H9 (cell line): ENCODE results near the gene MED13L. TPM values are rescaled to one million over a fixed set of nuclear protein-coding genes. Genes with fewer than 3 reads are reported as not detected.

ENCODE experiments used
- DNase-seq: peaks from one replicate; pipeline ENCODE4 v3.0.0-alpha.2; 2017
- H2AFZ ChIP-seq: one replicate; pipeline ENCODE4 v1.6.1; 2013; ENCODE audit warnings: mild to moderate bottlenecking, low read length, control low read depth, moderate library complexity
- H2AK5ac ChIP-seq: 2 replicates; pipeline ENCODE4 v1.6.1; 2013; ENCODE audit warnings: low read length, control low read depth, mixed read lengths; ENCODE audit not compliant: insufficient read length
- H2BK120ac ChIP-seq: one replicate; pipeline ENCODE4 v1.6.1; 2013; ENCODE audit warnings: low read depth, mild to moderate bottlenecking, low read length, control low read depth, inconsistent platforms; ENCODE audit not compliant: poor library complexity, severe bottlenecking
- H2BK12ac ChIP-seq: 2 replicates; pipeline ENCODE4 v1.6.1; 2013; ENCODE audit warnings: low read length, control low read depth, mixed read lengths, low read depth; ENCODE audit not compliant: insufficient read length
- H2BK15ac ChIP-seq: 2 replicates; pipeline ENCODE4 v1.6.1; 2013; ENCODE audit warnings: low read depth, low read length, control low read depth
- H2BK20ac ChIP-seq: one replicate; pipeline ENCODE4 v1.6.1; 2013; ENCODE audit warnings: low read depth, mild to moderate bottlenecking, low read length, control low read depth, inconsistent platforms; ENCODE audit not compliant: poor library complexity, severe bottlenecking
- H2BK5ac ChIP-seq: 2 replicates; pipeline ENCODE4 v1.6.1; 2013; ENCODE audit warnings: low read length, control low read depth, mixed read lengths; ENCODE audit not compliant: insufficient read length
- H3K14ac ChIP-seq: 2 replicates; pipeline ENCODE4 v1.6.1; 2013; ENCODE audit warnings: low read length, control low read depth; ENCODE audit not compliant: insufficient read depth
- H3K18ac ChIP-seq: 2 replicates; pipeline ENCODE4 v1.6.1; 2013; ENCODE audit warnings: low read depth, mild to moderate bottlenecking, mixed read lengths, low read length, control low read depth; ENCODE audit not compliant: insufficient read length
- H3K23ac ChIP-seq: 2 replicates; pipeline ENCODE4 v1.6.1; 2013; ENCODE audit warnings: low read length, control low read depth, mixed read lengths, low read depth; ENCODE audit not compliant: insufficient read length
- H3K23me2 ChIP-seq: 2 replicates; pipeline ENCODE4 v1.6.1; 2013; ENCODE audit warnings: low read depth, mild to moderate bottlenecking, mixed read lengths, low read length, control low read depth; ENCODE audit not compliant: insufficient read length, poor library complexity, severe bottlenecking
- H3K27ac ChIP-seq: 2 replicates; pipeline ENCODE4 v1.5.1; 2013; ENCODE audit warnings: low read length, control low read depth, mixed read lengths, low read depth; ENCODE audit not compliant: insufficient read length
- H3K27me3 ChIP-seq: 2 replicates; pipeline ENCODE4 v1.6.1; 2013; ENCODE audit warnings: low read length, control low read depth, inconsistent platforms; ENCODE audit not compliant: insufficient read depth
- H3K4ac ChIP-seq: 2 replicates; pipeline ENCODE4 v1.6.1; 2013; ENCODE audit warnings: low read depth, mild to moderate bottlenecking, control low read depth, inconsistent platforms, low read length, moderate library complexity
- H3K4me1 ChIP-seq: 2 replicates; pipeline ENCODE4 v1.6.1; 2013; ENCODE audit warnings: low read length, control low read depth, inconsistent platforms; ENCODE audit not compliant: insufficient read depth
- H3K4me2 ChIP-seq: 2 replicates; pipeline ENCODE4 v1.6.1; 2013; ENCODE audit warnings: low read length, control low read depth, mixed read lengths; ENCODE audit not compliant: insufficient read length, insufficient read depth
- H3K56ac ChIP-seq: 2 replicates; pipeline ENCODE4 v1.6.1; 2013; ENCODE audit warnings: low read depth, mild to moderate bottlenecking, mixed read lengths, low read length, control low read depth; ENCODE audit not compliant: insufficient read length
- H3K79me1 ChIP-seq: 2 replicates; pipeline ENCODE4 v1.6.1; 2013; ENCODE audit warnings: low read depth, mild to moderate bottlenecking, moderate library complexity, low read length, control low read depth, inconsistent platforms; ENCODE audit not compliant: insufficient read depth, poor library complexity, severe bottlenecking
- H3K79me2 ChIP-seq: 2 replicates; pipeline ENCODE4 v1.6.1; 2013; ENCODE audit warnings: low read length, control low read depth, inconsistent platforms; ENCODE audit not compliant: insufficient read depth
- H3K9ac ChIP-seq: 2 replicates; pipeline ENCODE4 v1.6.1; 2013; ENCODE audit warnings: low read length, control low read depth, mixed read lengths; ENCODE audit not compliant: insufficient read length; ENCODE audit errors: extremely low read depth
- H3K9me3 ChIP-seq: one replicate; pipeline ENCODE4 v1.6.1; 2013; ENCODE audit warnings: low read depth, low read length, inconsistent platforms; ENCODE audit not compliant: control insufficient read depth
- H3T11ph ChIP-seq: one replicate; pipeline ENCODE4 v1.6.1; 2013; ENCODE audit warnings: mild to moderate bottlenecking, low read length, control low read depth, inconsistent platforms
- H4K20me1 ChIP-seq: one replicate; pipeline ENCODE4 v1.6.1; 2013; ENCODE audit not compliant: control insufficient read depth, insufficient read length, insufficient read depth
- H4K5ac ChIP-seq: 2 replicates; pipeline ENCODE4 v1.6.1; 2013; ENCODE audit warnings: low read depth, mild to moderate bottlenecking, mixed read lengths, low read length, control low read depth; ENCODE audit not compliant: insufficient read length
- H4K8ac ChIP-seq: replicated peaks from 2 replicates; pipeline ENCODE4 v1.6.1; 2013; ENCODE audit warnings: low read length, control low read depth, mixed read lengths, low read depth; ENCODE audit not compliant: insufficient read length
- H4K91ac ChIP-seq: 2 replicates; pipeline ENCODE4 v1.6.1; 2013; ENCODE audit warnings: low read depth, mild to moderate bottlenecking, moderate library complexity, mixed read lengths, low read length, control low read depth; ENCODE audit not compliant: insufficient read length
- H3K27ac Mint-ChIP-seq, 3 experiments: 2 replicates in 2 of 3; 3 replicates in 1 of 3; pipeline ENCODE4 v1.8.0; 2020 to 2021; ENCODE audit warnings: mixed read lengths in 3 of 3, mild to moderate bottlenecking in 1 of 3, moderate library complexity in 1 of 3
- H3K27me3 Mint-ChIP-seq: 2 replicates; pipeline ENCODE4 v1.8.0; 2021; ENCODE audit warnings: low read depth, mild to moderate bottlenecking, moderate library complexity, mixed read lengths
- H3K36me3 Mint-ChIP-seq, 3 experiments: 2 replicates in 2 of 3; 3 replicates in 1 of 3; pipeline ENCODE4 v1.8.0; 2020 to 2021; ENCODE audit warnings: low read depth in 3 of 3, mixed read lengths in 3 of 3; ENCODE audit not compliant: insufficient read depth in 1 of 3
- H3K4me1 Mint-ChIP-seq, 2 experiments: 2 replicates each; pipeline ENCODE4 v1.8.0; 2020; ENCODE audit warnings: mixed read lengths in 2 of 2
- H3K4me3 Mint-ChIP-seq, 2 experiments: 2 replicates in 1 of 2; 3 replicates in 1 of 2; pipeline ENCODE4 v1.8.0; 2020 to 2021; ENCODE audit warnings: mild to moderate bottlenecking in 2 of 2, mixed read lengths in 2 of 2, moderate library complexity in 1 of 2
- H3K9me3 Mint-ChIP-seq, 2 experiments: 2 replicates in 1 of 2; 3 replicates in 1 of 2; pipeline ENCODE4 v1.8.0; 2020; ENCODE audit warnings: mild to moderate bottlenecking in 2 of 2, mixed read lengths in 2 of 2, moderate library complexity in 1 of 2
- total RNA-seq: library from RNA; stranded (reverse); gene quantifications from 2 replicates; pipeline ENCODE4 v1.2.1, GENCODE V29; 2021
- TF ChIP-seq, protein P1 (sequence below): fragments of 200-600 bp; sonication (generic); conservative IDR thresholded peaks from 3 replicates; pipeline ENCODE4 v1.8.0; 2021; ENCODE audit warnings: antibody characterized with exemption, mild to moderate bottlenecking

MED13L gene
- total RNA-seq, 1 experiment from 2014 or later, result 52.4 TPM

DNA sequence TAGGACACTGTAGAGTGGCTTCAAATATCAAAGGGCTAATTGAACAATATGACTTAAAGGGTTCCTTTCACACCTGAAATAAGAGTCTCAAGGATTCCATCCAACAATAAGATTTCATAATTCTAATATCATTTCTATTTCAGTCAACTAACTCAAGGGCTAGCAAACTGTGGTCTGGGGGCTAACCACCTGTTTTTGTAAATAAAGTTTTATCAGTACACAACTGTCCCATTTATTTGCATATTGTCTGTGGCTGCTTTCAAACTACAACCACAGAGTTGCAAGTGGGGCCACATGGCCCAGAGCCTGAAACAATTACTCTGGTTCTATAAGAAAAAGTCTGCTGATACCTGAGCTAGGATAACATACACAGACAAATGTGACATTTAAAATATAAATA is 29.1 kb downstream of the MED13L start:
- no peak for DNase-seq
- Histone ChIP-seq H2BK15ac (no peak overlapping the region), H3K79me1 (peaks cover 5% of the 10 kb centered on the region), H2BK5ac (no peak overlapping the region), H4K91ac (no peak overlapping the region), H3K27me3 (no peaks in the 10 kb centered on the region), H2BK20ac (no peak overlapping the region), H2AFZ (no peak overlapping the region), H3T11ph (no peak overlapping the region), H3K18ac (no peak overlapping the region), H3K23ac (no peak overlapping the region), H2BK120ac (no peak overlapping the region), H3K4me2 (no peak overlapping the region), H3K27ac (no peak overlapping the region), H3K56ac (no peak overlapping the region), H4K20me1 (no peaks in the 10 kb centered on the region), H3K4me1 (peaks cover 4% of the 10 kb centered on the region; the same call in 1 of the 2 replicates), H4K8ac (no peak overlapping the region), H3K9me3 (no peaks in the 10 kb centered on the region), H3K23me2 (no peaks in the 10 kb centered on the region), H4K5ac (no peak overlapping the region), H3K4ac (no peak overlapping the region), H3K14ac (no peak overlapping the region), H2AK5ac (no peak overlapping the region), H2BK12ac (no peak overlapping the region), H3K79me2 (peaks cover 14% of the 10 kb centered on the region; the same call in 1 of the 2 replicates), H3K9ac (no peak overlapping the region)
- H3K9me3 Mint-ChIP-seq, result peaks cover 25 to 32% of the 10 kb centered on the region in 2 experiments
- no peaks in the 10 kb centered on the region for H3K27me3 Mint-ChIP-seq
- TF ChIP-seq, protein P1, sequence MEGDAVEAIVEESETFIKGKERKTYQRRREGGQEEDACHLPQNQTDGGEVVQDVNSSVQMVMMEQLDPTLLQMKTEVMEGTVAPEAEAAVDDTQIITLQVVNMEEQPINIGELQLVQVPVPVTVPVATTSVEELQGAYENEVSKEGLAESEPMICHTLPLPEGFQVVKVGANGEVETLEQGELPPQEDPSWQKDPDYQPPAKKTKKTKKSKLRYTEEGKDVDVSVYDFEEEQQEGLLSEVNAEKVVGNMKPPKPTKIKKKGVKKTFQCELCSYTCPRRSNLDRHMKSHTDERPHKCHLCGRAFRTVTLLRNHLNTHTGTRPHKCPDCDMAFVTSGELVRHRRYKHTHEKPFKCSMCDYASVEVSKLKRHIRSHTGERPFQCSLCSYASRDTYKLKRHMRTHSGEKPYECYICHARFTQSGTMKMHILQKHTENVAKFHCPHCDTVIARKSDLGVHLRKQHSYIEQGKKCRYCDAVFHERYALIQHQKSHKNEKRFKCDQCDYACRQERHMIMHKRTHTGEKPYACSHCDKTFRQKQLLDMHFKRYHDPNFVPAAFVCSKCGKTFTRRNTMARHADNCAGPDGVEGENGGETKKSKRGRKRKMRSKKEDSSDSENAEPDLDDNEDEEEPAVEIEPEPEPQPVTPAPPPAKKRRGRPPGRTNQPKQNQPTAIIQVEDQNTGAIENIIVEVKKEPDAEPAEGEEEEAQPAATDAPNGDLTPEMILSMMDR, result no peak
- H3K4me3 Mint-ChIP-seq, result no peak overlapping the region
- peaks cover 5 to 34% (median 29%) of the 10 kb centered on the region in 3 experiments; a peak in 6 of 7 replicates for H3K36me3 Mint-ChIP-seq
- H3K4me1 Mint-ChIP-seq, result peaks cover 55 to 61% of the 10 kb centered on the region in 2 experiments
- H3K27ac Mint-ChIP-seq, result 0 out of 7 replicates have a peak overlapping the region, but pooled peaks of 1 of the 3 experiments have one; percentile 10
